ENCODE data around the gene CFAP73. TPM values are rescaled to one million over a fixed set of nuclear protein-coding genes. Genes with fewer than 3 reads are reported as not detected.
"Not testable (repeated sequence)": the region's sequence is repeated elsewhere in the genome, so short reads cannot be mapped to it uniquely, and the experiment has no call there.

Gene CFAP73
- total RNA-seq, 1 experiment from 2014 or later: not detected

DNA sequence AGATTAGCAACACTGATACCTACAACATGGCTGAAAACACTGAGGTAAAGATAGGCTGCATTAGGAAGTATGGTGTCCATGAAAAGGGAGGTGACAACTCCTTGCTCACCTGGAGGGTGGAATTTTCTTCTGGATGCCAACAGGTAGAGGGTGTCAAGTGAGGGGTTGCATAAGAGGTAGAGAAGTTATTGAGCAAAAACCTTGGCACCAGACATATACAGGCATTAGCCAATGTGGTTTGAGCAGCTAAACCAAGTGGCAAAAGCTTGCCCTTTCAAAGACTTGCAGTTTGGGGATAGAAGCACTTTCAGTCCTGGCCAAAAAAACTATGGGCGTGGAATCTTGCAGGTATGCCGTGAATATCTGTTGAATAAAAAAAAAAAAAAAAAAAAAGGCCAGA is 39.8 kb downstream of the CFAP73 start:
- no peak for DNase-seq (ENCODE audit: low read depth)

- DNase-seq (ENCODE audit: low read depth): peak; percentile 58
These were observed 41.2 kb downstream of the CFAP73 start for GRCh38 chr12:113190761-113191160.

DNA sequence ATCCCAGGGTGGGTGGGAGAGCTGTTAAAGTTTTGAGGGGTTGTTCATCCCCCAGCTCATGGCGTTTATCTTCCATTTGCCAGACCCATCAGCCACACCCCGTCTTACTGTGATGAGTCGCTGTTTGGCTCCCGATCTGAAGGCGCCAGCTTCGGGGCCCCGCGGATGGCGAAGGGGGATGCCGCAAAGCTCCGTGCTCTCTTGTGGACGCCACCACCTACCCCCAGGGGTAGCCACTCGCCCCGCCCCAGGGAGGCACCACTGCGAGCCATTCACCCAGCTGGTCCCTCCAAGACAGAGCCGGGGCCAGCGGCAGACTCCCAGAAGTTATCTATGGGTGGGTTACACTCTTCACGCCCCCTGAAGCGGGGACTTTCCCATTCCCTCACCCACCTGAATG is 41.7 kb downstream of the CFAP73 start:
- no peak for DNase-seq (ENCODE audit: low read depth)

DNA sequence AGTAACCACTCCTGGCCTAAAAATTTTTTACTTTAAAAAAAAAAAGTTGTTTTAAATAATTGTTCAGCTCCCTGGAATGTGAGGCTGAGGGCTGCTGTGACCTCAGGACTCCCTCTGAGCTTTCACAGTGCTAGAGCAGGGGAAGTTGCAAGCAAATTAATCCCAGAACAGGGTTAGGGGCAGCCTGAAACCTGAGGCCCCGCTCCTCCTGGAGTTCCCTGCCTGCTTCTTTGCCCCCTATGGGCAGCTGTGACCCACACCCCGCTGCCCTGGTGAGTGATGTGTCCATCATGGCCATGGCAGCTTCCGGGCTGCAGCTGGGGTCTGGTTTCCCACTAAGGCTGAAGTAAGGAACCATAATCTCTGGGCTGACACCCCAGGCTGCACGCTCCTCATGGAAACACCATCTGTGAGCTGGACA is 45.5 kb downstream of the CFAP73 start:
- DNase-seq (ENCODE audit: low read depth): peak; percentile 78

GRCh38 chr12:113195598-113195997 is 46.1 kb downstream of the CFAP73 start:
- DNase-seq (ENCODE audit: low read depth): no peak

DNA sequence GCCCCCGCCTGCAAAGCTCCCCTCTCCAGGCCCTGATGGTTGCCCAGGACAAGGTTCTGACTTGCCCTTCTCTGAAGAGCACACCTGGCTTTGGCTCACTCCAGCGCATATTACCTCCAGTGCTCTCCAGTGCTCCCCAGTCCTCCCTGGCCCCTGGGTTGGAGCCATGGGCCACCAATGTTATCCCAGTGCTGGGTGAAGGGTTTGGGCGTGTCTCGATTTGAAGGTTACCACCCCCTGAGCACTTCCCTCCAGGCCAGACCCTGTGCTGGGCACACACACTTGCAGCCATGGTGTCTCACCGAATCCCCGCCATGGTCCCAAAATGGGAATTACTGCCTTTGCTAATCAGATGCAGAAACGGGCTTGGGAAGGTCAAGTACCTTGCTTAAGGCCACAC is 47.1 kb downstream of the CFAP73 start:
- DNase-seq (ENCODE audit: low read depth): no peak

GRCh38 chr12:113196990-113197389 is 47.5 kb downstream of the CFAP73 start:
- peak; percentile 80 for DNase-seq (ENCODE audit: low read depth)

DNA sequence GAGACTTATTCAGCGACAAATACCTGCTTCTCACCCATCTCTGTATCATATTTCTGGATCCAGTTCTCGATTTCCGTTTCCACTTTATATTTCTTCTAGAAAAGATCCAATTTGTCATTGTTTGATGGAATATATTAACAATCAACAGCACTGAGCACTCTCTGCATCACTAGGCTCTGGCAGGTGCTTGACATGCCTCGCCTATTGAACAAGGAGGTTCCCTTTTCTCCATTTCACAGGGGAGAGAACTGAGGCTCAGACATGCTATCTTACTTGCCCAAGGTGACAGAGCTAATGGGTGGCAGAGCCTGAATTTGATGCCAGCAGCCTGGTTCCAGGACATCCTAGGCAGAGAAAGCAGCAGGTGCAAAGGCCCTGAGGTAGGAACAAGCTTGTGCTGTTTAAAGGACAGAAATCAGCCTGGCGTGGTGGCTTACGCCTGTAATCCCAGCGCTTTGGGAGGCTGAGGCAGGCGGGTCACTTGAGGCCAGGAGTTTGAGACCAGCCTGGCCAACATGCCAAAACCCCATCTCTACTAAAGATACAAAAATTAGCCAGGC is 48.1 kb downstream of the CFAP73 start:
- DNase-seq (ENCODE audit: low read depth): no peak

DNA sequence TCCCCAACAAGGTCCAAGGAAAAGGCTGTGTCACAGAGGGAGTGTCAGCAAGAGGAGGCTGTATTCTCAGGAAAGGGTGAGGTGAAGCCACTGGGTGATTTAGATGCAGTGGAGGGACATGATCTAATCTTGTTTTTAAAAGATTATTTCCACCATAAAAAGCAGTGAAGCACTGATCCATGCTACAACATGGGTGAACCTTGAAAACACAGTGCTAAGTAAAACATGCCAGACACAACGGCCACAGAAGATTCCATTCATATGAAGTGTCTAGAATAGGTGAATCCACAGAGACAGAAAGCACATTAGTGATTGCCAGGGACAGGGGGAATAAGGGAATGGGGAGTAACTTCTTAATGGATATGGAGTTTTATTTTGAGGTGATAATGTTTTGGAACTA is 48.8 kb downstream of the CFAP73 start:
- peak; percentile 33 for DNase-seq (ENCODE audit: low read depth)

- no peak for DNase-seq (ENCODE audit: low read depth)
These were observed 50.7 kb downstream of the CFAP73 start for GRCh38 chr12:113200021-113200797.

DNA sequence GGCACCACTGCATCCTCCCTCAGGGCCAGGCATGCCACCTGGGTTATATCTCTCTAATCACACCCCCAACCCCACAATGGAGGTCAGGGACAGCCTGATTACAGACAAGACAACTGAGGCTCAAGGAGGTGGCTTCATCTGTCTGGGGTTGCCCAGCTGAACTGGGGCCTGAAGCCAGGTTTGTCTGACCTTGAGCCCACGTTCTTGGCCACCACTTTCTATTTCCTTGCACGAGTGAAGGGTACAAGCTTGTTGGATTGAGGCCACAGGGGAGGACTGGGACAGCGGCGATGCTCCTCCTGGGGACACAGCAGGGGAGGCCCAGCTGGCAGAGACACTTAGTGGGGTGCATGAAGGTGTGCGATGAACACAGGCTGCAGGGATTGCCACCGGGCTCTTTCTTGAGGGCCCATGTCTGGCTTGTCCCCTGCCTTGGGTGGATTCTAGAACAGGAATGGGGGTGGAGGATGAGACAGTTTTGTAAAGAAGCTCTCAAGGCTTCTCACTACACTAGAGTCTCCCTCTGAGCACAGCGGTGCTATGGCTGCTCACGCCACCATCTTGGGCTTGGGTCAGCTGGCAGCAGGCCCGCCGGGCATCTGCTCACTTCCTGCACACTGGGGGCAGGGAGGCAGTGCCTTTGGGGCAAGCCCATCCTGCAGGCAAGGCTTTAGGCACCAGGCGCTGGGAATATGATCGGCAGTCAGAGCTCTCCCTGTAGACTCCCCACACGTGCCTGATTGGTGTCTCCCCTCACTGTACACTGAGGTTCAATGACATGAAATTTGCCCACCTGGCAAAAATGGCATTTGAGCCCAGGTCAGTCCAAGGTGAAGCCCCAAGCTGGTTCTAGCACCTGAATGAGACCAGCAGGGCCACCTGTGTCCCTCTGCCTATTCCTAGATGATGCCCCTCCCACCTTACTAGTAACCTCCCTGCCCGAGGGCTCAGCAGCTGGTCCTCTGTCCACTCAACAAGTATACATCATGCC is 52.0 kb downstream of the CFAP73 start:
- no peak for DNase-seq (ENCODE audit: low read depth)

DNA sequence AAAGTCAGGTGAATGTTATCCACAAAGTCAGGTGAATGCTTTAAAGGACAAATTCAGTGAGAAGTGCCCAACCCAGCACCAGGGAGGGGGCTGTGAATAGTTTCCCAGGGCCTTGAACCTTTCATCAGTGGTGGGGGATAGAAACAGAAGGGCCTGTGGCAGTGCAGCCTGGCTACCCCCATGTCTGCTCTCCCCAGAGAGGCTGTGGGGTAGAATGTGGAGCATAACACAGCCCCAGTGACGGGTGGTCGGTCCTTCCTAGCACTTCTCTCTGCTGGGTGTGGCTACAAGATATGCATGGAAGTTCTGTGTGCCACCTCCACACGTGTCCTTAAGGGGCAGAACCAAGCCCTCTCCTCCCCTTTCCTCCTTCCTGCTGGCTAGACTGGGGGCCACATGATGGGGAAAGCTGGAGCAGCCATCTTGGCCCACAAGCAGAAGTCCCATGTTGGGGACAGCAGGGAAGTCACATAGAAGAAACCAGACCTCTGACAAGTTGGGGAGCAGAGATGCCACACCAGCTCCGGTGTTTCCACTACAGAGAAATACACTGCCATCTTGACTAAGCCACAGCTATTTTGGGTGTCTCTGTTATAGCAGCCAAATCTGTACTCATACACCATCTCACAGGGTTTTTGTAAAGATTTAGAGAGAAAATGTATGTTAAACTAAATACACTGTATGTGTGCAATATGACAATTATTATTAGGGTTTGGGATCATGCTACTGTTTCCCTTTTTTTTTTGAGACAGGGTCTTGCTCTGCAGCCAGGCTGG is 53.0 kb downstream of the CFAP73 start:
- DNase-seq (ENCODE audit: low read depth): no peak

DNA sequence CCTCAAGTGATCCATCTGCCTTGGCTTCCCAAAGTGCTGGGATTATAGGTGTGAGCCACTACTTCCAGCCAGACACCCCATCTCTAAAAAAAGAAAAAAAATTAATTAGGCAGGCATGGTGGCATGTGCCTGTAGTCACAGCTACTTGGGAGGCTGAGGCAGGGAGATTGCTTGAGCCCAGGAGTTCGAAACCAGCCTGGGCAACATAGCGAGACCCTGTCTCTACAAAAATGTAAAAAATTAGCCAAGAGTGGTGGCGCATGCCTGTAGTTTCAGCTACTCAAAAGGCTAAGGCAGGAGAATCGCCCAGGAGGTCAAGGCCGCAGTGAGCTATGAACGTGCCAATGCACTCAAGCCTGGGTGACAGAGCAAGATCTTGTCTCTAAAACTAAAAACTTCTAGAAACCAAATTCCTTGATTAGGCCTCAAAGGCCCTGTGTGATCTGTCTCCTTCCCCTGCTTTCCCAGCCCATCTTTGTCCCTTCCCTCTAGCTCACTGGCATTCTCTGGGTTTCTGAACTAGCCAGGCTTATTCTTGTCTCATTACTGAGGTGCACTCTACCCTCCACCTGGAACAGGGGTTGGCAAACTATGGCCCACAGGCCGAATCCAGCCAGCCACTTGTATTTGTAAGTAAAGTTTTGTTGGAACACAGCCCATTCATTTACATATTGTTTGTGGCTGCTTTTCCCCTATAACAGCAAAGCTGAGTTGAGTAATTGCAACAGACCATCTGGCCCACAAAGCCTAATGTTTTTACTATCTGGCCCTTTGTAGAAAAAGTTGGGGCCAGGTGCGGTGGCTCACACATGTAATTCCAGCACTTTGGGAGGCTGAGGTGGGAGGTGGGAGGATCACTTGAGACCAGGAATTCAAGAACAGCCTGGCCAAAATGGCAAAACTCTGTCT is 54.6 kb downstream of the CFAP73 start:
- peak; percentile 27 for DNase-seq (ENCODE audit: low read depth)

DNA sequence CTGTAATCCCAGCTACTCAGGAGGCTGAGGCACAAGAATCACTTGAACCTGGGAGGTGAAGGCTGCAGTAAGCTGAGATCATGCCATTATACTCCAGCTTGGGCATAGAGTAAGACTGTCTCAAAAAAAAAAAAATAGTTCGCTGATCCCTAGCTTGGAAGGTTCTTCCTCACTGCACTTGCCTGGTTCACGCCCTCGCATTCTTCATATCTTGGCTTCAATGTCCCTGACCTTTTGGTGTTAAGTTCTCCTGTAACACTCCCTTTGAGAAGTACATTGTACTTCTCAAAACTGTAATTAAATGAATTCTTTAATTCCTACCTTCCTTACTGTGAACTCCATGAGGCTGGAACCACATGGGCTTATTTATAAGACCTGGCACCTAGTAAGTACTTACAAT is 55.3 kb downstream of the CFAP73 start:
- no peak for DNase-seq (ENCODE audit: low read depth)

DNA sequence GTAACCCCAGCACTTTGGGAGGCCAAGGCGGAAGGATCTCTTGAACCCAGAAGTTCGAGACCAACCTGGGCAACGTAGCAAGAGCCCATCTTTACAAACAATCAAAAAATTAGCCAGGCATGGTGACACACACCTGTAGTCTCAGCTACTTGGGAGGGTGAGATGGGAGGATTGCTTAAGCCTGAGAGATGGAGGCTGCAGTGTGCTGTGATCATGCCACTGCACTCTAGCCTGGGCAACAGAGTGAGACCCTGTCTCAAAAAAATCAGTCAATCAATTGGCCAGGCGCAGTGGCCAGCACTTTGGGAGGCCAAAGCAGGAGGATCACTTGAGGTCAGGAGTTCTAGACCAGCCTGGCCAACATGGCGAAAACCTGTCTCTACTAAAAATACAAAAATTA is 57.3 kb downstream of the CFAP73 start:
- not testable (repeated sequence) for DNase-seq (ENCODE audit: low read depth)

DNA sequence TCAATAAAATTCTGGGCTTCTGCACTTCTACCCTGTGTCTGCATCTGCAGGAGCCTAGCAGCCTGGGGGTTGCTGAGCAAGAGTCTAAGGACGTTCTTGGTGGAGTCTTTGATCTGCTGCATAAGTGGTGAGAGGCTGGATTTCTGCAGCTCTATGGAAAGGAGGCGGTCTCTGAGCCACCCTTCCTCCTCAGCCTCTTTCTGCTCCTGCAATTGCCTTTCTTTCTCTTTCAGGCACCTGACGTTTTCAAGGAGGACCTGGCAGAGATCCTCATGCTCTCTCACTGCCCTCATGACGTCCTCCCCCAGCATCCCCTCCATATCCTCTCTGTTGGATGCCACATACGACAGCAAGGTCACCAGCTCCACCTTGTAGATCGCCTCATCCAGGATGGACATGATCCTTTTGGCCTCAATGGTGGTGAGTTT is 58.1 kb downstream of the CFAP73 start:
- peak; percentile 35 for DNase-seq (ENCODE audit: low read depth)

DNA sequence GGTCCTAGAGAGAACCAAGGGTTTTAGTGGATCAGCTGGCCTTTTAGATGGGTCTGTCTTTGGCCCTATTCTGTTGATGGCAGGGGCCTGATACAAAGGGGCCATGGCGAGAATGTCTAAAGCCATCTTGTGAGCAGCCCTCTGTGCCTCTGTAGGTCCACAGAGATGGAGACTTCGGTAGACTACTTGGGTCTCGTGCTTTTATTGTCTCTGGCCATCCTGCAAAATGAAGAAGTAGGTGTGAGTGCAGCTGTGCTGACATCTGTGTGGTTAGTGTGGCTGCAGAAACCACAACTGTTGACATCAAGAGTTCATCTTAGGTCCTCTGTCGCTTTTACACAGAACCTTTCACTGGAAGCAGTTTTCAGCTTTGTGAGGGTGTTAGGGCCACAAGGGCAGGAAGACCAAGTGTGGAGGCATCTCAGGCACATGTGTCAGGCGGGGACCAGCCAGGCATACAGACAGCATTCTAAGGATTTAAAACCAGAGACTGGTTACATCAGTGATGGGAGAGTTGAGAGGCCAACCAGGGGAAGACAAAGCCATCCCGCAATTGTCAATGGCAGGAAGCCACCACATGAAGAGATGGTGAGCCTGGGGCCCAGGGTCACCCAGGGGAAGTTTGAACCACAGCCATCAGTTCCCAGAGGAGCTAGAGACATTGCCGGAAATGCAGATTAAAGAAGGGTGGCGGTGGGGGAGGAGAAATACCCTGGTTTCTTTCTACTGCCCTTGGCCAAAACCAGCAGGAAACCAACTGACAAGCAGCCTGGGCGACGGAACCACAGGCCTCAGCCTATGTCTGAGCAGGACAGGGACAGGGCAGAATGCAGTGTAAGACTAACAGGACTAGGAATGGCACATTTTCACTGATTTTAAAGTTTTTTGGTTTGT is 58.8 kb downstream of the CFAP73 start:
- DNase-seq (ENCODE audit: low read depth): peak; percentile 95

Data from RPMI7951 (cell line).